SU-DHL-6 (cell line): Measurements from ENCODE around the gene DGKG.

ENCODE experiments used
- H2AFZ ChIP-seq: fragments of 200-600 bp; sonication (generic); 2 replicates; pipeline ENCODE4 v1.6.1; 2014; ENCODE audit warnings: low read depth, mild to moderate bottlenecking, moderate library complexity, mixed read lengths, antibody characterized with exemption, low read length; ENCODE audit not compliant: severe bottlenecking
- H3F3A ChIP-seq: fragments of 200-600 bp; shearing (Covaris generic); 2 replicates; pipeline ENCODE4 v1.6.0; 2016; ENCODE audit warnings: antibody characterized with exemption, mild to moderate bottlenecking; ENCODE audit not compliant: insufficient read depth
- H3K27ac ChIP-seq: fragments of 200-600 bp; sonication (generic); 2 replicates; pipeline ENCODE4 v1.5.1; 2016; ENCODE audit warnings: low read depth, mild to moderate bottlenecking, low read length, moderate library complexity, mixed read lengths
- H3K27me3 ChIP-seq: fragments of 200-600 bp; sonication (generic), shearing (Covaris generic); 2 replicates; pipeline ENCODE4 v1.6.0; 2014; ENCODE audit warnings: mild to moderate bottlenecking, low read length
- H3K36me3 ChIP-seq: fragments of 200-600 bp; sonication (generic); 2 replicates; pipeline ENCODE4 v1.6.1; 2014; ENCODE audit warnings: mild to moderate bottlenecking, low read length, mixed read lengths
- H3K4me2 ChIP-seq: fragments of 300-600, 200-600 bp; shearing (Covaris generic), sonication (generic); 2 replicates; pipeline ENCODE4 v1.6.0; 2014; ENCODE audit warnings: low read length, low read depth, mild to moderate bottlenecking; ENCODE audit not compliant: poor library complexity, severe bottlenecking
- H3K4me3 ChIP-seq: fragments of 200-600 bp; sonication (generic); 2 replicates; pipeline ENCODE4 v1.5.1; 2014; ENCODE audit warnings: antibody characterized with exemption, low read length, mild to moderate bottlenecking, mixed read lengths; ENCODE audit not compliant: insufficient read depth, poor library complexity, severe bottlenecking
- H3K79me2 ChIP-seq: fragments of 200-600 bp; sonication (generic); 2 replicates; pipeline ENCODE4 v1.6.1; 2014; ENCODE audit warnings: mild to moderate bottlenecking, low read length, moderate library complexity; ENCODE audit not compliant: insufficient read depth
- H3K9ac ChIP-seq: fragments of 200-600 bp; sonication (generic); 2 replicates; pipeline ENCODE4 v1.7.0; 2014; ENCODE audit warnings: mild to moderate bottlenecking, low read length
- H3K9me2 ChIP-seq: fragments of 200-600 bp; sonication (generic); replicated peaks from 2 replicates; pipeline ENCODE4 v1.6.1; 2014; ENCODE audit warnings: low read length; ENCODE audit not compliant: insufficient read depth
- H3K9me3 ChIP-seq: fragments of 200-600 bp; sonication (generic); 2 replicates; pipeline ENCODE4 v1.6.1; 2014; ENCODE audit warnings: low read length, mixed read lengths; ENCODE audit not compliant: insufficient read depth
- H4K20me1 ChIP-seq: fragments of 200-600 bp; sonication (generic); 2 replicates; pipeline ENCODE4 v1.6.1; 2014; ENCODE audit warnings: low read depth, mild to moderate bottlenecking, antibody characterized with exemption, low read length, moderate library complexity, mixed read lengths
- EZH2phosphoT487 ChIP-seq: fragments of 200-600 bp; sonication (generic), shearing (Covaris generic); conservative IDR thresholded peaks from 2 replicates; pipeline ENCODE4 v1.6.1; 2018; ENCODE audit warnings: mild to moderate bottlenecking, antibody characterized with exemption, low read length, moderate library complexity, mixed read lengths
- TF ChIP-seq, protein P1 (sequence below): fragments of 200-600 bp; sonication (generic); IDR thresholded peaks from one replicate; pipeline ENCODE4 v1.5.1; 2017; ENCODE audit warnings: antibody characterized with exemption, mild to moderate bottlenecking, low read length, moderate library complexity; ENCODE audit not compliant: insufficient read depth, poor library complexity, severe bottlenecking

DGKG gene

DNA sequence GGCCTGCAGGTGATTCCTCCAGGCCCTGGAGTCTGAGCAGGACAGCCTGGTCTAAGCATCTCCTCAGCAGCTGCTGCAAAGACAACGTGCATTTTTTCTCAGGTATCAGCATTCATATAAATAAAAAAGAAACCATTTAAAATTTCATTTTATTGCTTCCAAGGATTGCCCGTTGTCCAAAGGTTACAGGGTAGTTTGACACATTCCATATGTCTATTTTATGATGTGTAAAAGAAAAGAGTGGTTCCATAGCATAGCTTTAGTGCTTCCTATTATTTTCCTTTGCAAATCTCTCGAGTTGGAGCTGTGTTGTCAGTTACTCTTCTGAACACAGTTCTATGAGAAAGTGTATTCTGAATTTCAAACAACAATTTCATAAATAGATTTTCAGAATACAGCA, 7.2 kb upstream of the DGKG start:
- no peaks in the 10 kb centered on the region for H3K79me2 ChIP-seq
- H3K9ac ChIP-seq, result no peak overlapping the region
- H3K27ac ChIP-seq, result no peak overlapping the region
- no peaks in the 10 kb centered on the region for H3F3A ChIP-seq
- H2AFZ ChIP-seq, result no peak overlapping the region
- no peaks in the 10 kb centered on the region for H3K27me3 ChIP-seq
- no peaks in the 10 kb centered on the region for H3K36me3 ChIP-seq
- H3K9me2 ChIP-seq, result no peaks in the 10 kb centered on the region
- no peak overlapping the region for H3K4me3 ChIP-seq
- no peaks in the 10 kb centered on the region for H3K9me3 ChIP-seq
- H3K4me2 ChIP-seq, result no peak overlapping the region
- TF ChIP-seq EZH2phosphoT487, result no peak
- TF ChIP-seq, protein P1, sequence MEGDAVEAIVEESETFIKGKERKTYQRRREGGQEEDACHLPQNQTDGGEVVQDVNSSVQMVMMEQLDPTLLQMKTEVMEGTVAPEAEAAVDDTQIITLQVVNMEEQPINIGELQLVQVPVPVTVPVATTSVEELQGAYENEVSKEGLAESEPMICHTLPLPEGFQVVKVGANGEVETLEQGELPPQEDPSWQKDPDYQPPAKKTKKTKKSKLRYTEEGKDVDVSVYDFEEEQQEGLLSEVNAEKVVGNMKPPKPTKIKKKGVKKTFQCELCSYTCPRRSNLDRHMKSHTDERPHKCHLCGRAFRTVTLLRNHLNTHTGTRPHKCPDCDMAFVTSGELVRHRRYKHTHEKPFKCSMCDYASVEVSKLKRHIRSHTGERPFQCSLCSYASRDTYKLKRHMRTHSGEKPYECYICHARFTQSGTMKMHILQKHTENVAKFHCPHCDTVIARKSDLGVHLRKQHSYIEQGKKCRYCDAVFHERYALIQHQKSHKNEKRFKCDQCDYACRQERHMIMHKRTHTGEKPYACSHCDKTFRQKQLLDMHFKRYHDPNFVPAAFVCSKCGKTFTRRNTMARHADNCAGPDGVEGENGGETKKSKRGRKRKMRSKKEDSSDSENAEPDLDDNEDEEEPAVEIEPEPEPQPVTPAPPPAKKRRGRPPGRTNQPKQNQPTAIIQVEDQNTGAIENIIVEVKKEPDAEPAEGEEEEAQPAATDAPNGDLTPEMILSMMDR, result no peak
- H4K20me1 ChIP-seq, result no peaks in the 10 kb centered on the region

GRCh38 chr3:186368717-186369116, 6.7 kb upstream of the DGKG start:
- H2AFZ ChIP-seq, result no peak overlapping the region
- no peaks in the 10 kb centered on the region for H3K27me3 ChIP-seq
- H4K20me1 ChIP-seq, result no peaks in the 10 kb centered on the region
- no peaks in the 10 kb centered on the region for H3F3A ChIP-seq
- no peak overlapping the region for H3K4me3 ChIP-seq
- H3K9me3 ChIP-seq, result no peaks in the 10 kb centered on the region
- no peak for TF ChIP-seq EZH2phosphoT487
- TF ChIP-seq, protein P1, result no peak
- H3K36me3 ChIP-seq, result no peaks in the 10 kb centered on the region
- no peak overlapping the region for H3K27ac ChIP-seq
- no peaks in the 10 kb centered on the region for H3K9me2 ChIP-seq
- H3K79me2 ChIP-seq, result no peaks in the 10 kb centered on the region
- no peak overlapping the region for H3K4me2 ChIP-seq
- H3K9ac ChIP-seq, result no peak overlapping the region

DNA sequence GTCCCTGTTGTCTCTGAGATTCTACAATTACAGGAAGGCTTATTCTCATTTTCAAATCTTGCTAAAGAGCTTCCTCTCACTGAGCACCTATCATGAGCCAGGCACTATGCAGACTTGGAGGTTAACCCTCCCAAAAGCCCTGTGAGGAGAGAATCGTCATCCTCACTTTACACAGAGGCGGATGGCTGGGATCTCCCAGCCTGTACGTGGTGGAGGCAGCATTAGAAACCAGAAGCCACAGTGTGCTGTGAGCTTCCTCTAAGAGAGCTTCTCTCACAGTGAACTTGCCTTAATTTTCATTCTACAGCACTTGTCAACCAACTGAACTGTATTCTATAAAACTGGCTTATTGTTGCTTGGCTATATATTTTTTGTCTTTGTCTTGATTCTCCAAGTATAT, 6.1 kb upstream of the DGKG start:
- Histone ChIP-seq H3K27me3 (no peaks in the 10 kb centered on the region), H2AFZ (no peak overlapping the region), H3K79me2 (no peaks in the 10 kb centered on the region), H3K9me3 (no peaks in the 10 kb centered on the region), H3K36me3 (no peaks in the 10 kb centered on the region), H3K4me3 (no peak overlapping the region), H3F3A (no peaks in the 10 kb centered on the region), H3K4me2 (no peak overlapping the region), H3K9ac (no peak overlapping the region), H3K9me2 (no peaks in the 10 kb centered on the region), H3K27ac (no peak overlapping the region), H4K20me1 (no peaks in the 10 kb centered on the region)
- TF ChIP-seq, protein P1, result no peak
- no peak for TF ChIP-seq EZH2phosphoT487

DNA sequence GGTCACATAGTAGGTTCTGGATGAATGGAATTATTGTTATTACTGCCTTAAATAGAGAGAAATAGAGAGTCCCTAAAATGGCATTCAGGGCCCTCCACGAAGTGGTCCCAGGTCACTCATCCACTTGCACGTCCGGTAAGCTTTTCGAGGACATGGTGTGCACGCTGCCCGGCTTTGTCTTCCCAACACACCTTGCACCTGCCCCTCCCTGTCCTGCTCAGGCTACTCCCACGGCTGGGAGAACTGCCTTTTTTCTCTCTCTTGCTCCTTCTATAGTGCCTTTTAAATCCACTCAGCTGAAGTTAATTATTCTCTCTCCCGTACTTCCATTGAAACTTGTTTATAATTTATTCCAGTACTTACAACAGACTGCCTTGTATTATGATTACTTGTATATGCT, 5.6 kb upstream of the DGKG start:
- Histone ChIP-seq H3K4me2 (no peak overlapping the region), H2AFZ (no peak overlapping the region), H3K79me2 (no peaks in the 10 kb centered on the region), H4K20me1 (no peaks in the 10 kb centered on the region), H3K36me3 (no peaks in the 10 kb centered on the region), H3K4me3 (no peak overlapping the region), H3K9ac (no peak overlapping the region), H3K9me2 (no peaks in the 10 kb centered on the region), H3K27me3 (no peaks in the 10 kb centered on the region), H3K27ac (no peak overlapping the region), H3F3A (no peaks in the 10 kb centered on the region), H3K9me3 (no peaks in the 10 kb centered on the region)
- no peak for TF ChIP-seq EZH2phosphoT487
